Measurements from ENCODE around the gene CEP41.
A peak's percentile ranks its signal among the peaks of the same experiment; 100 is the strongest.

The CEP41 gene

GRCh38 chr7:130440527-130441365 lies at the start of gene CEP41:
TSS of gene CEP41 (minus strand) at chr7:130441016. CDS start at chr7:130440966, 50 bp downstream.
- peak; percentile 82 to 93 (median 88) for DNase-seq

- no peak for DNase-seq
Measured at GRCh38 chr7:130490311-130490791, 49.5 kb upstream of the CEP41 start.

- DNase-seq, result no peak
Measured at GRCh38 chr7:130489140-130489983, 48.5 kb upstream of the CEP41 start.

- no peak for DNase-seq
Measured at GRCh38 chr7:130488392-130489139, 47.8 kb upstream of the CEP41 start.

- no peak for DNase-seq
Measured at GRCh38 chr7:130486954-130487436, 46.2 kb upstream of the CEP41 start.

- DNase-seq, result peak; percentile 33 to 84 (median 45)
Measured at GRCh38 chr7:130486114-130486953, 45.5 kb upstream of the CEP41 start.

GRCh38 chr7:130485734-130486113 lies 44.9 kb upstream of the CEP41 start:
- DNase-seq, result no peak

- DNase-seq, result no peak
Measured at GRCh38 chr7:130483031-130483430, 42.2 kb upstream of the CEP41 start.

- no peak for DNase-seq
Measured at GRCh38 chr7:130481898-130482297, 41.1 kb upstream of the CEP41 start.

GRCh38 chr7:130479716-130480400 lies 39.0 kb upstream of the CEP41 start:
- no peak for DNase-seq

- DNase-seq, result no peak
Measured at GRCh38 chr7:130478991-130479390, 38.2 kb upstream of the CEP41 start.

GRCh38 chr7:130476297-130477150 lies 35.7 kb upstream of the CEP41 start:
- no peak for DNase-seq

- DNase-seq, result no peak
Measured at GRCh38 chr7:130475776-130476175, 35.0 kb upstream of the CEP41 start.

- no peak for DNase-seq
Measured at GRCh38 chr7:130473876-130474275, 33.1 kb upstream of the CEP41 start.

- no peak for DNase-seq
Measured at GRCh38 chr7:130473289-130473688, 32.5 kb upstream of the CEP41 start.

GRCh38 chr7:130471974-130472373 lies 31.2 kb upstream of the CEP41 start:
- no peak for DNase-seq

- no peak for DNase-seq
Measured at GRCh38 chr7:130468612-130469011, 27.8 kb upstream of the CEP41 start.

GRCh38 chr7:130463553-130464434 lies 23.0 kb upstream of the CEP41 start:
- peak in 2 of 6 experiments; percentile 2 to 18 for DNase-seq

GRCh38 chr7:130461272-130461671 lies 20.5 kb upstream of the CEP41 start:
- no peak for DNase-seq

Data from stimulated activated naive CD4-positive, alpha-beta T cell (primary cell).